Measurements from ENCODE around the gene HECA. TPM values are rescaled to one million over a fixed set of nuclear protein-coding genes. Genes with fewer than 3 reads are reported as not detected.
"Not testable (repeated sequence)": the region's sequence is repeated elsewhere in the genome, so short reads cannot be mapped to it uniquely, and the experiment has no call there.

Gene HECA
- total RNA-seq (2014; rRNA removed; shearing (Covaris generic)) = 9.6 and 14.2 TPM in 2 replicates

- in situ Hi-C loops (cut with HindIII; ENCODE audit: low sequenced_read_pairs) = no loop called here
- peak; percentile 93 for DNase-seq (ENCODE audit: low spot score)
These were observed at the start of gene HECA for GRCh38 chr6:139134817-139135577. Gene HECA (plus strand): TSS chr6:139135080. CDS start chr6:139135397, 317 bp downstream.

- no peak for DNase-seq (ENCODE audit: low spot score)
- in situ Hi-C loops (cut with HindIII; ENCODE audit: low sequenced_read_pairs) = no loop called here
These were observed 43.1 kb upstream of the HECA start for GRCh38 chr6:139091826-139092225.

GRCh38 chr6:139099984-139100383 is 34.9 kb upstream of the HECA start:
- in situ Hi-C loops (cut with HindIII; ENCODE audit: low sequenced_read_pairs) = no loop called here
- DNase-seq (ENCODE audit: low spot score) = no peak

GRCh38 chr6:139107051-139107450 is 27.8 kb upstream of the HECA start:
- in situ Hi-C loops (cut with HindIII; ENCODE audit: low sequenced_read_pairs) = no loop called here
- DNase-seq (ENCODE audit: low spot score) = no peak

GRCh38 chr6:139108378-139108777 is 26.5 kb upstream of the HECA start:
- in situ Hi-C loops (cut with HindIII; ENCODE audit: low sequenced_read_pairs) = no loop called here
- no peak for DNase-seq (ENCODE audit: low spot score)

- in situ Hi-C loops (cut with HindIII; ENCODE audit: low sequenced_read_pairs) = no loop called here
- DNase-seq (ENCODE audit: low spot score) = no peak
These were observed 25.3 kb upstream of the HECA start for GRCh38 chr6:139109558-139109957.

- in situ Hi-C loops (cut with HindIII; ENCODE audit: low sequenced_read_pairs) = no loop called here
- DNase-seq (ENCODE audit: low spot score) = no peak
These were observed 22.7 kb upstream of the HECA start for GRCh38 chr6:139112146-139112545.

- in situ Hi-C loops (cut with HindIII; ENCODE audit: low sequenced_read_pairs) = no loop called here
- DNase-seq (ENCODE audit: low spot score) = no peak
These were observed 22.3 kb upstream of the HECA start for GRCh38 chr6:139112561-139112960.

- in situ Hi-C loops (cut with HindIII; ENCODE audit: low sequenced_read_pairs) = no loop called here
- no peak for DNase-seq (ENCODE audit: low spot score)
These were observed 20.1 kb upstream of the HECA start for GRCh38 chr6:139114746-139115145.

GRCh38 chr6:139115989-139116758 is 18.7 kb upstream of the HECA start:
- in situ Hi-C loops (cut with HindIII; ENCODE audit: low sequenced_read_pairs) = no loop called here
- DNase-seq (ENCODE audit: low spot score) = no peak

- DNase-seq (ENCODE audit: low spot score) = no peak
- in situ Hi-C loops (cut with HindIII; ENCODE audit: low sequenced_read_pairs) = no loop called here
These were observed 17.1 kb upstream of the HECA start for GRCh38 chr6:139117734-139118133.

- no peak for DNase-seq (ENCODE audit: low spot score)
- in situ Hi-C loops (cut with HindIII; ENCODE audit: low sequenced_read_pairs) = no loop called here
These were observed 15.3 kb upstream of the HECA start for GRCh38 chr6:139119552-139119951.

GRCh38 chr6:139122823-139123222 is 12.1 kb upstream of the HECA start:
- DNase-seq (ENCODE audit: low spot score); in situ Hi-C loops (cut with HindIII; ENCODE audit: low sequenced_read_pairs): not testable (repeated sequence)

- no peak for DNase-seq (ENCODE audit: low spot score)
- in situ Hi-C loops (cut with HindIII; ENCODE audit: low sequenced_read_pairs) = no loop called here
These were observed 9.8 kb upstream of the HECA start for GRCh38 chr6:139124887-139125672.

- DNase-seq (ENCODE audit: low spot score) = no peak
- in situ Hi-C loops (cut with HindIII; ENCODE audit: low sequenced_read_pairs) = no loop called here
These were observed 8.6 kb upstream of the HECA start for GRCh38 chr6:139126255-139126654.

- DNase-seq (ENCODE audit: low spot score) = no peak
- in situ Hi-C loops (cut with HindIII; ENCODE audit: low sequenced_read_pairs) = no loop called here
These were observed 7.9 kb upstream of the HECA start for GRCh38 chr6:139126931-139127330.

GRCh38 chr6:139129284-139129683 is 5.6 kb upstream of the HECA start:
- no peak for DNase-seq (ENCODE audit: low spot score)
- in situ Hi-C loops (cut with HindIII; ENCODE audit: low sequenced_read_pairs) = no loop called here

- no peak for DNase-seq (ENCODE audit: low spot score)
- in situ Hi-C loops (cut with HindIII; ENCODE audit: low sequenced_read_pairs) = no loop called here
These were observed 3.1 kb upstream of the HECA start for GRCh38 chr6:139131736-139132280.

GRCh38 chr6:139133262-139134063 is 1.4 kb upstream of the HECA start:
- in situ Hi-C loops (cut with HindIII; ENCODE audit: low sequenced_read_pairs) = no loop called here
- peak; percentile 24 for DNase-seq (ENCODE audit: low spot score)
